Lower leg skin (tissue), 3 donors: Measurements from ENCODE around the gene LIF.

Experiments used
- CTCF ChIP-seq, 3 donors: fragments of 450-650 bp; IDR thresholded peaks; one replicate each; pipeline ENCODE4 v1.5.1; 2016; ENCODE audit warnings: antibody characterized with exemption in 3 of 3, mild to moderate bottlenecking in 3 of 3, moderate library complexity in 2 of 3
- POLR2A ChIP-seq, 2 donors: fragments of 450-650 bp; IDR thresholded peaks; one replicate each; pipeline ENCODE4 v1.6.1; 2016 to 2017; ENCODE audit warnings: antibody characterized with exemption in 2 of 2, mild to moderate bottlenecking in 1 of 2, moderate library complexity in 1 of 2

DNA sequence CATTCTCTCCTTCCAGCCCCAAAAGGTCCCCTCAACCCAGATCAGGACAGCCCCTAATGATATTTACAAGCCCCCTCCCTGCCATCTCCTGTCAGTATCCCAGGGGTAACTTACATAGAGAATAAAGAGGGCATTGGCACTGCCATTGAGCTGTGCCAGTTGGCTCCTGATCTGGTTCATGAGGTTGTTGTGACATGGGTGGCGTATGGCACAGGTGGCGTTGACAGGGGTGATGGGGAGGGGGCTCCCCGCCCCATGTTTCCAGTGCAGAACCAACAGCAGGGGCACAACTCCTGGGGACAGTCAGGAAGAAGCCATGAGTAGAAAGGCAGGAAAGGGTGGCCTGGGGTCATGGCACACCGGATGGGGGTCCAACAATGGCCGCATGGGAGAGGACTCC is 1.9 kb downstream of the LIF start:
- TF ChIP-seq POLR2A (IDR thresholded peaks at IDR 0.05) (no peak), CTCF (IDR thresholded peaks at IDR 0.05) (no peak)
